Epithelial cell of prostate (primary cell): ENCODE results near the gene UBE2D3.
A peak's percentile ranks its signal among the peaks of the same experiment; 100 is the strongest.
"Not testable (repeated sequence)": the region's sequence is repeated elsewhere in the genome, so short reads cannot be mapped to it uniquely, and the experiment has no call there.

ENCODE experiments used
- DNase-seq: peaks from one replicate; pipeline ENCODE4 v3.0.0-alpha.2; 2011; ENCODE audit warnings: low read depth, low spot score
- H3K27ac ChIP-seq: fragments of 450-650 bp; 2 replicates; pipeline ENCODE4 v1.5.1; 2017; ENCODE audit warnings: mild to moderate bottlenecking

The UBE2D3 gene

DNA sequence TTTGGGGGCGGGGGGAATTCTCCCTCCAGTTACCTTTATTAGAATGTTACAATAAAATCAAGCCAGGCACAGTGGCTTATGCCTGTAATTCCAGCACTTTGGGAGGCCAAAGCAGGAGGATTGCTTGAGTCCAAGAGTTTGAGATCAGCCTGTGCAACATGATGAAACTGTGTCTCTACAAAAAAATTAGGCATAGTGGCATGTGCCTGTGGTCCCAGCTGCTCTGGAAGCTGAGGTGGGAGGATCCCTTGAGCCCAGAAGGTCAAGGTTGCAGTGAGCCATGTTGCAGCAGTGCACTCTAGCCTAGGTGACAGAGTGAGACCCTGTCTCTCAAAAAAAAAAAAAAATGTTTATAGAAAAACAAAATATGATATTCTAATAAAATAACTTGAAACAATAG lies 5.3 kb upstream of the UBE2D3 start:
- no peak overlapping the region for H3K27ac ChIP-seq
- DNase-seq, result no peak

DNA sequence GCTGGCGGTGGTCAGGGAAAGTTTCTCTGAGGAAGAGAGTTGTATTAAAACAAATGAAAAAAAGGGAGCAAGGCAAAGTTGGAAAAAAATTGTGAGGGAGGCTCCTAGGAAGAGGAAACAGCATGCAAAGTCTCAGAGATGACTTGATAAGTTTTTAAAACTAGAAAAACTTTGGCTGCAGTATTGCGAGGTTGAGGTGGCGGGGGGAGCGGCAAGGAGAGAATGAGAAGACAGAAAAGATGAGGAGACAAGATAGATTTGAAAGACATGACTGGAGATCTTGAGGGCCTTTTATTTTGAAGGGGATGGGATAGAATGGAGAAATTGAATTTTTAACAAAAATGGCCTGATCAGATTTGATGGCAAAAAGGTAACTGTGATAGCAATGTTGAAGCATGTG lies 4.8 kb upstream of the UBE2D3 start:
- no peak for DNase-seq
- H3K27ac ChIP-seq, result no peak overlapping the region

DNA sequence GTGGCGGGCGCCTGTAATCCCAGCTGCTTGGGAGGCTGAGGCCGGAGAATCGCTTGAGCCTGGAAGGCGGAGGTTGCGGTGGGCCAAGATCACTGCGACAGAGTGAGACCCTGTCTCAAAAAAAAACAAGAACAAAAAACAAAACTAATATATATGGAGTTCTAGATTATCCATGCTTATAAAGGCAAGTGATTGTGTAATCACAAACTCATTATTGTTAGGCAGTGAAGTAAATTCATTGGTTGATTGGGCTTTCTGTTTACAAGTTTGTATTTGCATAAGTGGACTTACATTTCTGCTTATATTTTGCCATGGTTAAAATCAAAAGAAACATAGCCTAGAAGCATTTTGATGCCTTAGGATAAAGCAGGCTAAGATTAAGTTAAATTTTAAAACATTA lies 2.5 kb upstream of the UBE2D3 start:
- DNase-seq, result no peak
- peak overlapping the region; percentile 100 for H3K27ac ChIP-seq

DNA sequence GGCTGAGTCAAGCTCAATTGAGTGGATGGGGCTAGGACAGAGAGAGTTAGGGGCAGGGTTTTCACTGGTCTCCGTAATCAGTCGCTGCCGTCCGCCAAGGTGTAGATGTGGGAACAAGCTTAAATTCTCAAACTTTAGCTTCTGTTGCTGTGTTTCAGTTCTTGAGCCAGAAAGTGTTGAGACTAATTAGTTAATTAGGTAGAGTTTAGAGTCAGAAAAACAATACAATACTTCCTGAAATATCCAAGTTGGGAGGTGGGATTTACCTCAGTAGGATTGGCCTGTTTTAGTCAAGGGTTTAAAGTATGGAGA lies 1.1 kb upstream of the UBE2D3 start:
- DNase-seq, result no peak
- H3K27ac ChIP-seq, result peak overlapping the region; percentile 100

DNA sequence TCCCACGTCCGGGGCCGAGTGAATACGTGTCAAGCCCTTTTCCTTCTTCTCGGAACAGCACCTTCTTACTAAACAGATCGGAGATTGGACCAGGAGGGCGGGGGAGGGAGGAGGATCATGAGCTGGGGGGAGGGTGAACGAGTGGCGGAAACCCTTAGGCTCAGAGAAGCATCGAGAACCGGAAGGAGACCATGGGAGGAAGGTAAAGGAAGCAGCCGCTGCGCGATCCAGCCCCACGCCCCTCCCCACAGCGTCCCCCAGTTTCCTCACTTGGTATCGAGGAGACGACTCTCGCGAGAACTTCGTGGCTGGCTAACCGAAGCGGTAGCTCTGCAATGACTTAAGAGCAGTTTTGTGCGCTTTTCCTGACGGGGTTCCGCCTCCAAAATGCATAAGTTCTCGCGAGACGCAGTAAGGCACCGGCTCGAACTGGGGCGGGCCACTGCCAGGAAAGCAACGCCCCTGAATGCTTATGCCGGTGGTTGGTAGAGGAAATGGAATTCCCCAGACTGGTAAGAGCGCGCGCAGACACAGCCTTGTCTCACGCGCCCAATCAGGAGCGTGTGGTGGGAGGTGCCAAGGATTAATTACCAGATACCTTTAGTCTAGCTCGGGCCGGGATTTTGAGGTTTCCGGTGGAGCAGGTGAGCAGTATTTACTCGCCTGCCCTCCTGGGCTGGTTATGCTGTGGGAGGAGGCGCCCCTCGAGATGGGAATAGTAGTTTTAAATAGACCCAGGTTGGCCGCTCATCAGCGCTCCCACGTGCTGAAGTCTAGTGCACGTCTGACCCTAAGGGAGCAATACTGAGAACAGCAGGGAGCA lies 534 bp upstream of the UBE2D3 start:
- peak; percentile 100 for DNase-seq

DNA sequence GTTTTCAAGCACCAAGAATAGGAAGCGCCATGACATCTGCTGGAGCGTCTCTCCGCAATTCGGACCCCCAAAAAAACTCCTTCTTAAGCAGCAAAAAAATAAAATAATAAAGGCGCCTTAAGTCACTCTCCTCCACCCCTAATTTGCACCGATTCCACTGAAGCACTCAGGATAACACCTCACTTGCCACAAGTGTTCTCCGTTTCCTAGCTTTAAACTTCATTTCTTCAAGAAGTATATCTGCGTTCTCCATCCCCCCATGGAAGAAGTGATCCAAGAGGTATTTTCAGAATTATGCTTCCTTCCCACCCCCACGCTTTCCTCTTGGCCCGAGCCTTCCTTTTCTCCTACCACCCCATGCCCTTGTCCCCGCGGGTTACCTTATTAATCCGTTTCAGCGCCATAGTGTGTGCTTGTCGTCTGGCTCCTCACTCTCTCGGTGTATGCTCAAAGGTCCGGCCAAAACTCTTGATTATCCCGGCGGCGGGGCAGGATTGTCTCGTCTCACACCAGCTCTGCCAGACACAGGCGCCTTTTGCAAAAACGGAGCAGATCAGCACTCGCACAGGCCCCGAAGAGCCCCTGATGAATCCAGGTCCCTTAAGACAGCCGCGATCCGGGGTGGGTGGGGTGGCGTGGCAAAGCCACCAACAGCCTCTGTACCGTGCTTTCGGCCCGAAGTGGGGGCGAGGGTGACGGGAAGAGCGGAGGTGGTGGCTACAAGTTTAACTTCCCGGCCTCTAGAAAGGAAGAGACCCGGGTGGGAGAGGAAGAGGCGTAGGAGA lies 1.1 kb downstream of the UBE2D3 start:
- peak overlapping the region; percentile 100 for H3K27ac ChIP-seq
- DNase-seq, result no peak

More for the DNA sequence above, 534 bp upstream of the UBE2D3 start:
- peak overlapping the region; percentile 100 for H3K27ac ChIP-seq

DNA sequence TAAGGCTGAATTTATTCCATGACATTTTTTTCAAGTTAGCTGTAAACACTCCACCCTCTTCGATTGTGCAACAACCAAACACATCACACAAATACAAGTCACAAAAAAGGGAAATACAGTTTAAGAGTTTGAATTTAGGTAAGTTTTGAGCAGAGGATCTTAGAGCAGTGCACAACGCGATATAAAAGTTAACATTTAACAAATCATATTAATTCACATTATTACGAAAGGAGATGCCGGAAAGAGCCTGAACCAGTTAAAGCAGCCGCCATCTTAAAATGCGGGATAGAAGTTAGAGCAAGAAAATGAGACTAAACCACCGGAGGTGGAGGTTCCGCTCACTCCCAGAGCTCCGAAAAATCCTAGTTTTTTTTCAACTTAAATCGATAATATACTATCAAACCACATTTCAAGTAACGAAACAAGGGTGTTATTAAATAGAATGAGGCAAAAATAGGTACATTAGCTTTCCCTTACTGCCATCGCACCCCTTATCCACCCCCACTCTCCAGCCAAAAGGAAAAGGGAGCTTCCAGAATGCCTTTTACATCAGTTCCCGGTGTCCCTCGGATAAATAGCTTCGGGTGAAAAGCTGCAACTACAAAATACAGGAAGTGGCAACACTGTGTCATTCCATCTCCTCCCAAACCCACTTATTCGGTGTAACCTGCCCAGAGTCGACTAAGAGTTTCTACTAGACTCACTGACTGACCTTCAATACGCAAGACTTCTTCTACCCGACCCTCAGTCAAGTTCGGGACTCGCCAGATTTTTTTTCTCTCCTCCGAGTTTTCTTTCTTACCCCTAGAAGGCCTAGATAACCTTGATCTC lies 1.9 kb downstream of the UBE2D3 start:
- DNase-seq, result no peak
- H3K27ac ChIP-seq, result peak overlapping the region; percentile 100

DNA sequence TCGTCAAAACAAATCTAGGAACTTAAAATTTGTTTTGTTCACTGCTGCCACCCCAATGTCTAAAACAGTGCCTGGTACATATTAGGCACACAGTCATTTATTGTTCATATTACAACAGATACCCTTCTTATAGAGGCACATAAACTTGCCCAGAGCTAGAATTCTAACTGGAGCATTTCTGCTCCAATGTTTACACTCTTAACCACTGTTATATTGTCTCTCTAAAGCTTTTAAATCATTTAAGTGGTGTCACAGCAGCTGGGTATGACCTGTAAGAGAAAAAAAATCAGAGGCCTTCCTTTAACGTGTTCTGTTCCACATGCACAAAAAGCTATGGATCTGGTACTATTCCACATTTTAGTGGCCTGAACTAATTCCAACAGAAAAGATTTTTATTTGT lies 3.0 kb downstream of the UBE2D3 start:
- peak overlapping the region; percentile 100 for H3K27ac ChIP-seq
- no peak for DNase-seq

DNA sequence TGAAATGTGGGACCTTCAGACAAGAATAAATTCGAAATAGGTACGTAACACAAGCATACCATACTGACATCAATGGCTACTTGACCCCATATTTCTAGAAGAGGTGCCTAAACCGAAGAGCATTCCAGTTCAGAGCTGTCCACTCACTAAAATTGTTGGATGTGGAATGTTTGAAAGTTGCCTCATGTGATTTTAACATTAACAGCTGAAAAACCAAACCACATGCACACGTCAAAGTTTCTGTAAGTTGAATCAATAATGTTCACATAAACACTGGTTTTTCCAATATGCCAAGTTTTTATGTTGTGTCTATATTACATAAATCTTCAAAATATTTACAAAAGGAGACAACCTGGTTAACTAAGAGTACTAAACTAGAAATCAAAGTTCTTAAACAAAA lies 3.5 kb downstream of the UBE2D3 start:
- H3K27ac ChIP-seq, result peak overlapping the region; percentile 100
- no peak for DNase-seq

DNA sequence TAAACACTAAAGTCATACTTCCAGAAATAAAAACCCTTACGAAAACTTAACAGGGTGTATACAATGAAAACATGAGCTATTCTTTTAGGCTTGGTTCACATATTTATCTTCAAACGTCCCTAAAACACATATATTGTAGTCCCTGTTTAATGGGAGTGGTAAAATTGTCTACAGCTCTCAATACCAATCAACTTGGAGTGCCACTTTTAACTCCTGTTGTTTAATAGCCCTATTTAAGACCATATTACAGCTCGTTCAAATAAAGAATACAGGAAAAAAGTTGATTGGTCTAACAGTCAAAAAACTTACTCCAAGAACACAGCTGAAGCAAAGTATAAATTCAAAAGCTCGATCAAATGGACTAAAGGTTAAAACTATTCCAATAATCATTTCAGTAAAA lies 3.9 kb downstream of the UBE2D3 start:
- DNase-seq, result no peak

DNA sequence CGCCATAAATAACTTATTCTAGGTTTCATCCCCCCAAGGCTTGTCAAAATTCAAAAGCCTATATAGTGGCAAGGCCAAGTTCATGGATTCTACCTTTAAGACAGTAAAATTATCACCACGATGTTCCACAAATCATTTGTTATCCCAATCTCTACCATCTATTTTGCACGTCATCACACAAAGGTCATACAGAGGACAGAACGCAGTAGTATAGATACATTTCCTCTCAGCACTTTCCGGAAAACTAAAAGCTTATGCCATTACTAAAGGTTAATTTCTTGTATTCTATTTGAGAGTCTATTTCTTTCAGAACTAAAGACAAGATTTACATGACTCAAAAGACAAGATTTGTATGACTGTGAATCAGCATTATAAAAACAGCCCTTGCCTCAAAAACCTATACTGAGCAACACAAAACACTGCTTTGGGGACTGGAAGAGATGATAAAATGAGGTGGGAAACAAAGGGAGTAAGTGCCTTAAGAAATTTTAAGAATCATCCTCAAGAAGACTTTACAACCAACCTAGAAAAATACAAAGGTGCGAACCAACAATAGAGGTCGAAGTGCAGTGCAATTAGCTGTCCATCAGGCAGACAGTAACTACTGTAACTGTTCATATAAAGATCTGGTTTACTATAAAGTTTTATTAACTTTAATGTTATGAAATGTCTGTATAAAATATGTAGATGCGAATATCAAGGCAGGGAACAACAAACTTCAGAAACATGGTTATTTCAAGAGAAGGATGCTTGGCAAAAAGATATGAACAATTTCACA lies 7.6 kb downstream of the UBE2D3 start:
- H3K27ac ChIP-seq, result peak overlapping the region; percentile 100
- no peak for DNase-seq

More for the DNA sequence above, 3.9 kb downstream of the UBE2D3 start:
- H3K27ac ChIP-seq, result peak overlapping the region; percentile 100

DNA sequence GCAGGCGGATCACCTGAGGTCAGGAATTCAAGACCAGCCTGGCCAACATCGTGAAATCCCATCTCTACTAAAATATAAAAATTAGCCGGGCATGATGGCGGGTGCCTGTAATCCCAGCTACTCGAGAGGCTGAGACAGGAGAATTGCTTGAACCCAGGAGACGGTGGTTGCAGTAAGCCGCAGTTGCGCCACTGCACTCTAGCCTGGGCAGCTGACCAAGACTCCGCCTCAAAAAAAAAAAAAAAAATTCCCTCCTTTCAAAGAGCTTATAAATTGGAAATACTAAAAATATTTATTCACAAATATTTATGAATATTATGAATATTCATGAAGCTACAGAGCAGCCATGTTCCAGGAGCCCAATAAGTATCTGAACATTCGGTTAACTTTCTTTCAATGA lies 8.3 kb downstream of the UBE2D3 start:
- peak overlapping the region; percentile 100 for H3K27ac ChIP-seq

DNA sequence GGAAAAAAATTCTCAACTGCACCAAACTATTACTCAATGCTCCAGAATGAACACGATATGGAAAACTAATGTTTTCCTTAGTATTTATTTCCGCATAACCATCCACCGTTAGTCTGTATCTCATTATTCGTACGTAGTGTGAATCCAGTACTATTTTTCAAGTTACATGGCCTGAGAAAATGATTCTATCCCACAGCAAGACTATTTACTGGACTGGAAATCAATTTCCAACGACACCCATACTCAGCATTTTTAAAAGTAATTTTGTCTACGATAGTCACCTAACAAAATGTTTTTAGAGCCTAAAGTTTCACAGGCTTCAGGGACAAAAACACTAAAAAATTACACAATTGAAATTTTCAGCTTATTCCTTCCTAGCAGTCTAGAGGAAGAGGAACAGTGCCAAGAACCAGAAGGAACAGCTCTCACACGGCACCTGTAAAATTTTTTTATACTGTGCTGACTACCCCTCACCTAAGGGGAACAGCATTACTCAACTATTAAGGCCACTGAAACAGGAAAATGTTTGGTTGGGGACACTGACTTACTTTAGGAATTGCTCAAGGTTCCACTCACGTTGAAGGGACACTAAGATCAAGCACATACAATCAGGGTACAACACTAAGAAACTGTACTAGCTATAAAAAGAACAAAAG lies 9.6 kb downstream of the UBE2D3 start:
- peak overlapping the region; percentile 100 for H3K27ac ChIP-seq

More for the DNA sequence above, 8.3 kb downstream of the UBE2D3 start:
- not testable (repeated sequence) for DNase-seq

DNA sequence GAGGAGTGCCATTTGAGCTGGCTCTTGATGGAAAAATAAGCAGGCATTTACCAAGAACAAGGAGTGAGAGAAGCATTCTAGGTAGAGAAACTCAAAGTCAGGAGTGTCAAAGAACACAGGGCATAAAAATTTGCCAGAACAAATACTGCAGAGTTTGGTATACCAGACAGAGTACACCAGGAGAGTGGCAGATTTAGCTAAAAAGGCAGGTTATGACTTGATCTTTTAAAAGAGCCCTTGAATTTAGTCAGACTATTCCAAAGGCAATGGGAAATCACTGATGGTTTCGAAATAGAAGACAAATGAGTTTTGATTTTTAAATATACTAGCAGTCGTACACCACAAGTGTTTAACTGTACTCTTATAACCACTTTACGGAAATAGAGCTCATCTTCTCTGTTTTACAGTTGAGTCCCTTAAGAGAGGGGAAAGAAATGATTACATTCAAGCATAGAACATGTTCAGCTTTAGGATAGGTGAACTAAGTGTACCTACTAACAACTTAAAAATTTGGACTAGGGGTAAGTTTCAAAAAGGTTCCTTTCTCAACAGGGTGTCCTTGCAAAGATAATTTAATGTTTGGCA lies 10.2 kb downstream of the UBE2D3 start:
- no peak for DNase-seq
- peak overlapping the region; percentile 100 for H3K27ac ChIP-seq

More for the DNA sequence above, 9.6 kb downstream of the UBE2D3 start:
- no peak for DNase-seq

DNA sequence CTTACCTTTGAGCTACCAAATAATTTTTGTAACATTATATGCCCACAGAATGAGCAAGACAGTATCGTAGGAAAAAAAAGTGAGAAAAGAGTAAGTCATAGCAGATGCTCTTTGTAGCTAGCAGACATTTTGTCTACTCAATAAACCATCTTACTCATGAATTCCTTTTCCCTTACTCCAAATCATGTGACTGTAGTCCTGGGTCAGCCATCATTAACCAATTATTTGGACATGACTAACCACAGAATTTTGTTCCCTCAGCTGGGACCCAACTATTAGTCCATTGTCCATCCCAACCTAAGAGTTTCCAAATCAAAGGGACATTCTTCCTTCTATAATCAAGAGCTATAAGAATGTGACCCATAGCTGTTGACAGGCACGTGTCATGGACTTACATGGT lies 11.4 kb downstream of the UBE2D3 start:
- peak overlapping the region; percentile 100 for H3K27ac ChIP-seq
- DNase-seq, result no peak

DNA sequence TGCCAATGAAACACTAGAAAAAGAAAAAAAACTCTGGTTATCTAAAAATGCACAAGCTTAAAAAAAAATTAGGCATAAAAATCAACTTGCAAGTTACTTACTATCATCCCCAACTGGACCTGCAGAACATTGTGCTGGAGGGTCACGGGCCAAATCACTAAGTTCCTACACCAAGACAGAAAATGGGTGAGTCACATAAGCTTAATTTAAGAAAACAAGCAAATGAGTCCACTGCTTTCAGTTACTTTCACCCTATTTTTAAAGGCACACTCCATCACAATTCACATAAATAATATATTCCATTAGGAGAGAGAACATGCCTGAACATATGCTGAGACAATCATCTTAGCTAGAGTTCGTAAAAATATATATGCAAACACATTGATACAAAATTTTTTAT lies 17.7 kb downstream of the UBE2D3 start:
- H3K27ac ChIP-seq, result peak overlapping the region; percentile 15
- DNase-seq, result no peak

DNA sequence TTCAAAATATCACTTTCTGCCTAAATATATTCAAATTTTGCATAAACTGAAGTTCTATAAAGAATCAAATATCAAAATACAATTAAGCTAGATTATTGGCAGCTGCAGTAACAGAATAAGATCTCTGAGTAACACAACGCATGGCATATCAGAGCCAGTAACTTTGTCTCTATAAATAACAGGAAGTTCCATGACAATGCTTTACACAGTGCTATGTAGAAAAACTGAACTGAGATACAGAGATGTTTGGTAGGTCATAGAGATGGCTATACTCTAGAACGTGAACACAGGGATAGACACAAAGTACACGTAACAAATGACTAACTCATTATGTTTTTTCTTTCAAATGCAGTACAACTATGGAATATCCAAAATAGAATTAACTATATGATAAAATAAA lies 18.2 kb downstream of the UBE2D3 start:
- no peak for DNase-seq
- peak overlapping the region; percentile 15 for H3K27ac ChIP-seq

DNA sequence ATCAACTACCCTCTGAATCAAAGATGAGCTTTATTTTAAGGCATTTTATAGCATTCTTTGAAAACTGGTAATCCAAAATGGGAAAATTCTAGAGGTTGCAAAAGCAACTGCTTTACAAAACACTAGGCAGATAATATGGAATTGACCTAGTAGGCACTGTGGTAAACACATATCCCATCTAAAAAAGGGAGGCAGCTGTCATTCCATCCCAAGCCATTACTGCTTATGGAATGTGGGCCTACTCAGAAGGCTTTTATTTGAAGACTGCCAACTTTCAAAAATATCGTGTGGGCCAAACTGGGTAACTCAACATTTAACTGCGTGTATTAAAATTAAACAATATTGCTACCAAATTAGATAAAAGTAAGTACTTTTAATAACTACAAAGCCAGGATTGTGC lies 19.3 kb downstream of the UBE2D3 start:
- H3K27ac ChIP-seq, result no peak overlapping the region
- no peak for DNase-seq

DNA sequence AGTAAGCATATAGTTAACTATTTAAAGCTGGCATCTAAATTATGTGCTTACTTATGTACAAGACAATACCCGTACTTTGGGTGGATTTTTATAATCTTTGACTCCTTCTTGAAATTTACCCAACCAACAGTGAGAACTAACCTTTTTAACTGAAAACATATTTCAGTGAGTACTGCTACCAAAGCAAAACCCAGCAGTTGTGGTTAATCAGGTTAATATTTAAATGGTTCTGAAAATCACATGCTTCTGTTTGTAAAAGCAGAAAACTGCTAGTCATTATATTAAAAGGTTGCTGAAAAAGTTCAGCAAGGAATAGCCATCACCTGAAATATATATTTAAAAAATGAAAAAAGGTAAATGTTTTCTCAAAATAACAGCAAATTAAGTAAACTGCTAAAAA lies 20.0 kb downstream of the UBE2D3 start:
- DNase-seq, result no peak

More for the DNA sequence above, 20.0 kb downstream of the UBE2D3 start:
- H3K27ac ChIP-seq, result no peak overlapping the region
